IPS-18c (cell line): ENCODE data around the gene RNF169.

ENCODE experiments used
- H3K4me3 ChIP-seq: 2 replicates; pipeline ENCODE4 v1.7.0; 2013; ENCODE audit warnings: low read depth, mild to moderate bottlenecking, low read length, moderate library complexity; ENCODE audit not compliant: insufficient read depth
- H3K9me3 ChIP-seq: one replicate; pipeline ENCODE4 v1.6.1; 2013; ENCODE audit warnings: mild to moderate bottlenecking, low read length, moderate library complexity; ENCODE audit not compliant: control insufficient read depth, insufficient read depth

Gene RNF169

GRCh38 chr11:74839446-74839845 lies 90.8 kb downstream of the RNF169 start:
- Histone ChIP-seq H3K9me3 (peaks cover 2% of the 10 kb centered on the region), H3K4me3 (no peak overlapping the region)

- Histone ChIP-seq H3K9me3 (peaks cover 2% of the 10 kb centered on the region), H3K4me3 (no peak overlapping the region)
Measured at GRCh38 chr11:74839971-74840370, 91.3 kb downstream of the RNF169 start.

- Histone ChIP-seq H3K9me3 (peaks cover 2% of the 10 kb centered on the region), H3K4me3 (no peak overlapping the region; the same call in 1 of the 2 replicates)
Measured at GRCh38 chr11:74840486-74840885, 91.8 kb downstream of the RNF169 start.

GRCh38 chr11:74842967-74843366 lies 94.3 kb downstream of the RNF169 start:
- no peak overlapping the region for H3K4me3 ChIP-seq
- no peaks in the 10 kb centered on the region for H3K9me3 ChIP-seq

GRCh38 chr11:74844072-74844471 lies 95.4 kb downstream of the RNF169 start:
- Histone ChIP-seq H3K4me3 (no peak overlapping the region), H3K9me3 (no peaks in the 10 kb centered on the region)

- no peaks in the 10 kb centered on the region for H3K9me3 ChIP-seq
Measured at GRCh38 chr11:74844865-74845264, 96.2 kb downstream of the RNF169 start.

GRCh38 chr11:74845978-74846517 lies 97.4 kb downstream of the RNF169 start:
- no peak overlapping the region for H3K4me3 ChIP-seq
- no peaks in the 10 kb centered on the region for H3K9me3 ChIP-seq

More at GRCh38 chr11:74844865-74845264, 96.2 kb downstream of the RNF169 start:
- no peak overlapping the region for H3K4me3 ChIP-seq

- Histone ChIP-seq H3K9me3 (no peaks in the 10 kb centered on the region), H3K4me3 (no peak overlapping the region)
Measured at GRCh38 chr11:74846770-74847169, 98.1 kb downstream of the RNF169 start.

GRCh38 chr11:74847395-74847794 lies 98.7 kb downstream of the RNF169 start:
- no peaks in the 10 kb centered on the region for H3K9me3 ChIP-seq
- no peak overlapping the region for H3K4me3 ChIP-seq

GRCh38 chr11:74847895-74848294 lies 99.2 kb downstream of the RNF169 start:
- H3K9me3 ChIP-seq, result no peaks in the 10 kb centered on the region
- no peak overlapping the region for H3K4me3 ChIP-seq

- H3K9me3 ChIP-seq, result no peaks in the 10 kb centered on the region
- H3K4me3 ChIP-seq, result no peak overlapping the region
Measured at GRCh38 chr11:74849525-74850391, 101.1 kb downstream of the RNF169 start.

GRCh38 chr11:74853223-74853622 lies 104.6 kb downstream of the RNF169 start:
- Histone ChIP-seq H3K9me3 (no peaks in the 10 kb centered on the region), H3K4me3 (no peak overlapping the region)

GRCh38 chr11:74860743-74861142 lies 112.1 kb downstream of the RNF169 start:
- peaks cover 15% of the 10 kb centered on the region for H3K9me3 ChIP-seq

GRCh38 chr11:74863410-74863809 lies 114.8 kb downstream of the RNF169 start:
- Histone ChIP-seq H3K4me3 (no peak overlapping the region), H3K9me3 (peaks cover 23% of the 10 kb centered on the region)

More at GRCh38 chr11:74860743-74861142, 112.1 kb downstream of the RNF169 start:
- no peak overlapping the region for H3K4me3 ChIP-seq

- no peak overlapping the region for H3K4me3 ChIP-seq
- H3K9me3 ChIP-seq, result peaks cover 19% of the 10 kb centered on the region
Measured at GRCh38 chr11:74866557-74866956, 117.9 kb downstream of the RNF169 start.

- peaks cover 22% of the 10 kb centered on the region for H3K9me3 ChIP-seq
Measured at GRCh38 chr11:74870485-74870884, 121.8 kb downstream of the RNF169 start.

GRCh38 chr11:74871037-74871436 lies 122.4 kb downstream of the RNF169 start:
- H3K9me3 ChIP-seq, result peaks cover 17% of the 10 kb centered on the region

More at GRCh38 chr11:74870485-74870884, 121.8 kb downstream of the RNF169 start:
- H3K4me3 ChIP-seq, result no peak overlapping the region

GRCh38 chr11:74877132-74877531 lies 128.5 kb downstream of the RNF169 start:
- no peak overlapping the region for H3K4me3 ChIP-seq

More at GRCh38 chr11:74871037-74871436, 122.4 kb downstream of the RNF169 start:
- no peak overlapping the region for H3K4me3 ChIP-seq

More at GRCh38 chr11:74877132-74877531, 128.5 kb downstream of the RNF169 start:
- H3K9me3 ChIP-seq, result peaks cover 2% of the 10 kb centered on the region
